Osteocyte (in vitro differentiated cells): ENCODE results near the gene ENPP1. TPM values are rescaled to one million over a fixed set of nuclear protein-coding genes. Genes with fewer than 3 reads are reported as not detected.
A peak's percentile ranks its signal among the peaks of the same experiment; 100 is the strongest.

Experiments used
- DNase-seq: peaks from one replicate; pipeline ENCODE4 v3.0.0; 2021; ENCODE audit warnings: mixed read lengths; ENCODE audit not compliant: unreplicated experiment; ENCODE audit errors: extremely low spot score
- H3K27ac Mint-ChIP-seq: one replicate; pipeline ENCODE4 v1.8.0; 2021; ENCODE audit warnings: mild to moderate bottlenecking, mixed read lengths; ENCODE audit not compliant: unreplicated experiment
- H3K27me3 Mint-ChIP-seq: one replicate; pipeline ENCODE4 v1.8.0; 2021; ENCODE audit warnings: mixed read lengths; ENCODE audit not compliant: unreplicated experiment
- H3K36me3 Mint-ChIP-seq: one replicate; pipeline ENCODE4 v1.8.0; 2021; ENCODE audit warnings: mixed read lengths; ENCODE audit not compliant: unreplicated experiment
- H3K4me1 Mint-ChIP-seq: one replicate; pipeline ENCODE4 v1.8.0; 2021; ENCODE audit warnings: mixed read lengths; ENCODE audit not compliant: unreplicated experiment
- H3K4me3 Mint-ChIP-seq: one replicate; pipeline ENCODE4 v1.8.0; 2021; ENCODE audit warnings: mild to moderate bottlenecking, moderate library complexity, mixed read lengths; ENCODE audit not compliant: unreplicated experiment
- H3K9me3 Mint-ChIP-seq: one replicate; pipeline ENCODE4 v1.8.0; 2021; ENCODE audit warnings: mixed read lengths; ENCODE audit not compliant: unreplicated experiment
- CTCF ChIP-seq: fragments of 200-600 bp; sonication (generic); IDR thresholded peaks from 2 replicates; pipeline ENCODE4 v1.5.0; 2021; ENCODE audit warnings: antibody characterized with exemption, mild to moderate bottlenecking, moderate library complexity
- total RNA-seq: library from RNA; stranded (reverse); gene quantifications from 2 replicates; pipeline ENCODE4 v1.2.1, GENCODE V29; 2021

ENPP1 gene
- total RNA-seq, 1 donor from 2014 or later = 22.4 TPM

- DNase-seq = no peak
- peaks cover 3% of the 10 kb centered on the region for H3K36me3 Mint-ChIP-seq
- no peak for TF ChIP-seq CTCF
- peaks cover 18% of the 10 kb centered on the region for H3K4me1 Mint-ChIP-seq
- H3K4me3 Mint-ChIP-seq = no peak overlapping the region
- H3K27me3 Mint-ChIP-seq = no peaks in the 10 kb centered on the region
- no peak overlapping the region for H3K27ac Mint-ChIP-seq
- no peaks in the 10 kb centered on the region for H3K9me3 Mint-ChIP-seq
Observed at GRCh38 chr6:131929976-131930375, 122.2 kb downstream of the ENPP1 start.

GRCh38 chr6:131931063-131931750, 123.4 kb downstream of the ENPP1 start:
- Mint-ChIP-seq H3K4me3 (no peak overlapping the region), H3K27me3 (no peaks in the 10 kb centered on the region), H3K9me3 (no peaks in the 10 kb centered on the region), H3K4me1 (peaks cover 14% of the 10 kb centered on the region), H3K27ac (peak overlapping the region; percentile 68), H3K36me3 (peaks cover 3% of the 10 kb centered on the region)
- no peak for DNase-seq
- no peak for TF ChIP-seq CTCF

- TF ChIP-seq CTCF = no peak
- Mint-ChIP-seq H3K9me3 (no peaks in the 10 kb centered on the region), H3K4me1 (peaks cover 36% of the 10 kb centered on the region), H3K4me3 (no peak overlapping the region), H3K27me3 (no peaks in the 10 kb centered on the region), H3K36me3 (peaks cover 3% of the 10 kb centered on the region), H3K27ac (no peak overlapping the region)
- no peak for DNase-seq
Observed at GRCh38 chr6:131936156-131936555, 128.3 kb downstream of the ENPP1 start.

GRCh38 chr6:131937226-131937625, 129.4 kb downstream of the ENPP1 start:
- no peak for TF ChIP-seq CTCF
- peaks cover 3% of the 10 kb centered on the region for H3K36me3 Mint-ChIP-seq
- peaks cover 27% of the 10 kb centered on the region for H3K4me1 Mint-ChIP-seq
- H3K9me3 Mint-ChIP-seq = no peaks in the 10 kb centered on the region
- peak overlapping the region; percentile 82 for H3K27ac Mint-ChIP-seq
- no peak for DNase-seq
- H3K4me3 Mint-ChIP-seq = no peak overlapping the region
- no peaks in the 10 kb centered on the region for H3K27me3 Mint-ChIP-seq

GRCh38 chr6:131937703-131938631, 130.1 kb downstream of the ENPP1 start:
- Mint-ChIP-seq H3K36me3 (peaks cover 3% of the 10 kb centered on the region), H3K27ac (peak overlapping the region; percentile 82), H3K4me1 (peaks cover 27% of the 10 kb centered on the region), H3K4me3 (peak overlapping the region; percentile 22), H3K9me3 (no peaks in the 10 kb centered on the region), H3K27me3 (no peaks in the 10 kb centered on the region)
- TF ChIP-seq CTCF = no peak
- DNase-seq = no peak
